IPS-18a (cell line): ENCODE measurements around the gene ZNF365.

ENCODE experiments used
- H3K27ac ChIP-seq: one replicate; pipeline ENCODE4 v1.5.1; 2013; ENCODE audit warnings: low read length
- H3K27me3 ChIP-seq: one replicate; pipeline ENCODE4 v1.6.1; 2013; ENCODE audit warnings: mild to moderate bottlenecking, low read length; ENCODE audit not compliant: control insufficient read depth, insufficient read depth
- H3K36me3 ChIP-seq: one replicate; pipeline ENCODE4 v1.6.1; 2013; ENCODE audit warnings: low read depth, low read length; ENCODE audit not compliant: control insufficient read depth
- H3K4me1 ChIP-seq: one replicate; pipeline ENCODE4 v1.6.1; 2013; ENCODE audit warnings: low read depth, low read length; ENCODE audit not compliant: control insufficient read depth
- H3K4me3 ChIP-seq: one replicate; pipeline ENCODE4 v1.5.1; 2013; ENCODE audit warnings: low read length
- H3K9ac ChIP-seq: one replicate; pipeline ENCODE4 v1.6.1; 2013; ENCODE audit warnings: mild to moderate bottlenecking, low read length, moderate library complexity
- H3K9me3 ChIP-seq: one replicate; pipeline ENCODE4 v1.6.1; 2013; ENCODE audit warnings: low read depth, low read length; ENCODE audit not compliant: control insufficient read depth

Gene ZNF365

DNA sequence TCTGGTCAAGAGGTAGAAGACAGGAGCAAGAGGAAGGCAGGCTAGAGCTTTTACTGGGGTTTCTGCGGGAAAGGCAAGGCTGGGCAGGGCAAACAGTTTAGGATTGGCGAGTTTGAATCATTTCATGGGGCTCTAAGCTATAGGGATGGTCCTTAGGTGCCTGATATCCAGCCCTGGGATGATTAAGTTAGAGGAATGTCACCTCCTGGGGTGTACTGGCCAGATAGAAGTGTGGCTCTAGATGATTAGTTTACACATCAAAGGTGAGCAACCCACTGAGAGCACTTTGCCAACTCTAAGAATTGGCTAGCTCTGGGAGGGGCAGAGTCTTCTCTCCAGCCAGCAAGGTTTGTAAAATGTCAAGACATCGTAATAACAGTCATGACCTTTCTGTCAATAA is 52.4 kb downstream of the ZNF365 start:
- Histone ChIP-seq H3K27me3 (peaks cover 54% of the 10 kb centered on the region), H3K4me3 (no peak overlapping the region), H3K27ac (no peak overlapping the region), H3K4me1 (no peaks in the 10 kb centered on the region), H3K9me3 (no peaks in the 10 kb centered on the region), H3K36me3 (no peaks in the 10 kb centered on the region), H3K9ac (no peak overlapping the region)

DNA sequence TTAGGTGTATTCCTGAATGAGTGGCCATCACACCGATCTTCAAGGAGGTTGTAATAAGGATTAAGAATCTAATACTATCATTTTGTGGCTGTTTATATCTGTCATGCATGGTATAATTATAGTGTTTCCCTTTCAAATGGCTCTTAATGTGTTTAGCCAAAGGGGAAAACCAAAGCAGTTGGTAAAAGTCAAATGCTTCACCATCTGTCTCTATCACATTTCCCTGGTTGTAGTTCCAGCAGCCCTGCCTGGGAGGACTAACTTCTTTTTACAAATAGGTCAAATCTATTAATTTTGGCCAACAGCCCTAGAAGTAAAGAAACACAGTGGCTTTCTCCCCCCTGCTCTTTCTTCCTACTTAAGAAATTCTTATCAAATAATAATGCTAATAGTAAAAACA is 56.7 kb downstream of the ZNF365 start:
- H3K36me3 ChIP-seq = no peaks in the 10 kb centered on the region
- no peak overlapping the region for H3K4me3 ChIP-seq
- H3K9me3 ChIP-seq = no peaks in the 10 kb centered on the region
- peaks cover 36% of the 10 kb centered on the region for H3K27me3 ChIP-seq
- H3K9ac ChIP-seq = no peak overlapping the region
- no peaks in the 10 kb centered on the region for H3K4me1 ChIP-seq
- no peak overlapping the region for H3K27ac ChIP-seq

DNA sequence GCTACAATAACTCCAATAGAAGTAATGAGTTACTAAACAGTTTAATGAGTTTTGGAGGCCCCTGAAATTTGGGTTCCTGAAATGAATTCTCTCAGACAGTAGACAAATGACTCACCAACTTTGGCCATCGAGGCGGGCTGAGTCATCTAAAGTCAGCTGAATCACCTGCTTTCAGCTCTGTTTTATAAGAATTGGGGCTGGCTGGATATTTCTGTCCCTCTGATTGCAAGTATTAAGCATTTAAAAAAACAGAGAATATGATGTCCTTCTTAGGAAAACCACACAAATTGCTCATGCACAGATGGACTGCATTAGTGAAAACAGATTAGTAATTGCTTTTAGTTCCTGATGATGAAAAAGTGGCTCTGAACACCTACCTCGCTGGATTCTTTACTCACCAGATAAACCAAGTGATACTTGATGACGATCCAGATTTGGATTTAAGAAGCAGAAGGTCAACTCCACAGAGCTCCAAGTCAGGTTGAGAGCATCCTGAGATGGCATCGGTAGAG is 59.1 kb downstream of the ZNF365 start:
- Histone ChIP-seq H3K9me3 (no peaks in the 10 kb centered on the region), H3K27ac (no peak overlapping the region), H3K4me1 (no peaks in the 10 kb centered on the region), H3K36me3 (no peaks in the 10 kb centered on the region), H3K27me3 (peaks cover 12% of the 10 kb centered on the region), H3K9ac (no peak overlapping the region), H3K4me3 (no peak overlapping the region)

DNA sequence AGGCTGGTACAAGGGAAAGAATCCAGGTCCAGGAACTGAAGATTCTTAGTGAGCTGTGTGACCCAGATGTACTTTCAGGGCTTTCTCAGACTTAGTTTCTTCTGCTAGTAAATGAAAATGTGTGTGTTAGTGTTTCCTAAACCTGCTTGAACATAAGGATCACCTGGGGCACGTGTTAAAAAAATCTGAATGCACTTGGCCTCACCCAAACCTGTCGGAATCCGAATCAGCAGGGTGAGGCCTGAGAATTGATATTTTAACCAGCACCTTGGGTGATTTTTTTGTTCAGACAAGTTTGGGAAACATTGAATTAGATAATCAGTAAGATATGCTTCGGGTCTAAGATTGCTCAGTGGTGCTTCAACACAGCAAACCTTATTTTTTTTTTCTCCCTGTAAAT is 59.7 kb downstream of the ZNF365 start:
- peaks cover 6% of the 10 kb centered on the region for H3K27me3 ChIP-seq
- H3K4me3 ChIP-seq = no peak overlapping the region
- H3K27ac ChIP-seq = no peak overlapping the region
- H3K9ac ChIP-seq = no peak overlapping the region
- H3K36me3 ChIP-seq = no peaks in the 10 kb centered on the region
- no peaks in the 10 kb centered on the region for H3K9me3 ChIP-seq
- H3K4me1 ChIP-seq = no peaks in the 10 kb centered on the region

DNA sequence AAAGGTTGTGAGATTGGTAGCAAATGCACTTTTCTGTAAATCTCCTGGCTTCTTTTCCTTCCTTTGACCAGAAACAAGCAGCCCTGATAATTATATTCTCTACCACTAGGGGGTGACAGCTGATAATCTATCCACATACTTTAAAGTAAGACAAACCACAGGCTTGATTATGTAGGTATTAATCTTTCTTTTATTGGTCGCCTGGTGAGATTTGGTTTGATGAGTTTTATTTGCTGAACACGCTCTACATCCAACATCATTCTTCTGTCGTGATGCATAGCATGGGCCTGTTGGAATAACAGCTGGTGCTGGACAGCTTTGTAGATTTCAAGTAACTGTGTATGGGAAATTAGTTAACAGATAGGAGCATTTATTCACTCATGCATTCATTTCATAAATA is 63.5 kb downstream of the ZNF365 start:
- no peaks in the 10 kb centered on the region for H3K4me1 ChIP-seq

DNA sequence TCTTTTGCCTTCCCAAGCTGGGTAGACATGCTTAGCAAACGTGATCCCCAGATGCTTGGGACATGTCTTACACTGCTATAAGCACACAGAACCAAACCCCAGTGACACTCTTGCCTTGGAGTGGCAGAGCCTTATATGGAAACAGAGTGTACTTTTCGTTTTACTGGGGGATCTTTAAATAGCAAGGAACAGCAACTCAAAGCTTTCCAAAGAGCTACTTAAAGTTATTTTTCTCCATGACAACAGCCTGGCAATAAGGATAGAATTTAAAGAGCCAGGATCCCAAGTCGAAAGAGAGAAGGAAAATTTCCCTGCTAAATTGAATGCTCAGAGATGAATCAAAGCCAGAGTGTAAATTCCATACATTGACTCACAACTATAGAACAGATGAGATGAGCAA is 67.8 kb downstream of the ZNF365 start:
- Histone ChIP-seq H3K4me1 (peaks cover 6% of the 10 kb centered on the region), H3K27ac (no peak overlapping the region), H3K36me3 (no peaks in the 10 kb centered on the region), H3K9me3 (no peaks in the 10 kb centered on the region), H3K9ac (no peak overlapping the region), H3K27me3 (no peaks in the 10 kb centered on the region), H3K4me3 (no peak overlapping the region)

More for the DNA sequence above, 63.5 kb downstream of the ZNF365 start:
- no peaks in the 10 kb centered on the region for H3K9me3 ChIP-seq
- H3K27ac ChIP-seq = no peak overlapping the region
- H3K9ac ChIP-seq = no peak overlapping the region
- H3K27me3 ChIP-seq = no peaks in the 10 kb centered on the region
- H3K36me3 ChIP-seq = no peaks in the 10 kb centered on the region
- H3K4me3 ChIP-seq = no peak overlapping the region

DNA sequence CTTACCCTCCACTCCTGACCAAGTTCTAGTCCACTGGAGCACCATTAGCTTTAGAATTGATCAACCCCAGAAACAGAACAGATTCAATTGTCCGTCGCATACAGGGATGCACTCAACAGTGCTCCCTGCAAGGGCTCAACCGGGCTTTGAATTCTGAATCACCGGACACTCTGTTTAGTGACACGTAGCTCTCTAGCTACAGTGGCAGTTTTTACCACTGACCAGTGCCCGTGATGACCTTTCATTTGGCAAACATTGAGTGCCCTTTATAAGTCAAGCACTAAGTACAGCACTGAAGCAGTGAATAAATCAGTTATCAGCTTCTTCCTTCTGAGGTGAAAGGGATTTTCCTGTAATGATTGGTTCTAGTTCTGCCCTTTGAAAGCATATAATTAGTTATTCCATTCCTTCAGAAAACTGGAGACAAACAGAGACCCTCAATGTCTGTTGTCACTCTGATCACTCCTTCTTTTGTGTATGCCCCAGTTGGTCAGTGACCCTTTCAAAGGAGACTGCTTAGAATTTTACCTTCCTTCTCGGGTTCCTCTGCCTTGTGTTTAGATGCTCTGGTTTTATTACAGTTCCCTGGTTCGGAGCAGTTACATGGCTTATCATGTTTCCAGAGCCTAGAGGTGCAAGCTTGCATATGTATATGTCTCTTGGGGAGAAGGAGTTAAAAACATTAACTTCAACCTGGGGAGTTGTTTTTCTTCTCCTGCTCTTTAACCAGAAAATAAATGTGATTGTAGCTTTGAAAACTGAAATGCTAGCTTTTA is 68.9 kb downstream of the ZNF365 start:
- no peak overlapping the region for H3K9ac ChIP-seq
- H3K9me3 ChIP-seq = no peaks in the 10 kb centered on the region
- peaks cover 6% of the 10 kb centered on the region for H3K4me1 ChIP-seq
- H3K27ac ChIP-seq = no peak overlapping the region
- H3K36me3 ChIP-seq = no peaks in the 10 kb centered on the region
- no peaks in the 10 kb centered on the region for H3K27me3 ChIP-seq
- no peak overlapping the region for H3K4me3 ChIP-seq

DNA sequence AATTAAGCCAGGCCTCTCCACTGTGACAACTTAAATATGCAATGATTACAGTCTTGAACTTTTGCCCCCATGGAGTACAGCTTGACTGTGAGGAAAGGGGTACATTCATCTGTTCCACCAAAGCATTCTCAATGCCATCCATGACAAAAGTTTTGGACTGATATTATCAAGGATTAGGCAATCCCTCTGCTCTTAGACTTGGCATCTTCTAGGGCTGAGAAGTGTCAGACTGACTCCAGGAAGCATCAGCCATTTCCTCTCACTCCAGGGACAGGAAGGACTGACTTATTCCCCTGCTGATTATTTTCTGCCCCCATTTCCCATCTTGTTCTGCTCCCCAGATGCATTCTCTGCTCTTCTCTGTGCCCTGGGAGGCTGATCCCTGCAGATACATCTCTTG is 69.7 kb downstream of the ZNF365 start:
- peaks cover 6% of the 10 kb centered on the region for H3K4me1 ChIP-seq
- no peak overlapping the region for H3K4me3 ChIP-seq
- no peaks in the 10 kb centered on the region for H3K9me3 ChIP-seq
- H3K36me3 ChIP-seq = no peaks in the 10 kb centered on the region
- H3K27ac ChIP-seq = no peak overlapping the region
- no peaks in the 10 kb centered on the region for H3K27me3 ChIP-seq
- no peak overlapping the region for H3K9ac ChIP-seq

DNA sequence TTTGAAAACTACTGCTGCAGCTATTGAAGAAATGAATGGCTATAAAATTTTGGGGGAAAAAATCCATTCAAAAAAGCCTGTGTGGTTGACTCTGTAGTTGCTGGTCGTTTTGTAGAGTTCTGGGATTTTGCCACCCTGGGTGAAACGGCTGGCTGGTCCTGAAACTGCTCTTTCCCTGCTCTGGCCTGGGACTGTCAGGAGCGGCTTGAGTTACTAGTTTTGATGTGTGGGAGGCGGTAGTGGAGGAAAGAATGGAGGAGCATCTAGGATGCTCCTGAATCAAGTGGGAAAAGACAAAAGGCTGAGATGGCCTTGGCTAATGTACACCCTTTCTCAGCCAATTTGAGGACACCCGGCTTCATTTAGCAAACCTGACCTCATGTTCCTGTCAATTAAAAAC is 72.5 kb downstream of the ZNF365 start:
- H3K27ac ChIP-seq = no peak overlapping the region

DNA sequence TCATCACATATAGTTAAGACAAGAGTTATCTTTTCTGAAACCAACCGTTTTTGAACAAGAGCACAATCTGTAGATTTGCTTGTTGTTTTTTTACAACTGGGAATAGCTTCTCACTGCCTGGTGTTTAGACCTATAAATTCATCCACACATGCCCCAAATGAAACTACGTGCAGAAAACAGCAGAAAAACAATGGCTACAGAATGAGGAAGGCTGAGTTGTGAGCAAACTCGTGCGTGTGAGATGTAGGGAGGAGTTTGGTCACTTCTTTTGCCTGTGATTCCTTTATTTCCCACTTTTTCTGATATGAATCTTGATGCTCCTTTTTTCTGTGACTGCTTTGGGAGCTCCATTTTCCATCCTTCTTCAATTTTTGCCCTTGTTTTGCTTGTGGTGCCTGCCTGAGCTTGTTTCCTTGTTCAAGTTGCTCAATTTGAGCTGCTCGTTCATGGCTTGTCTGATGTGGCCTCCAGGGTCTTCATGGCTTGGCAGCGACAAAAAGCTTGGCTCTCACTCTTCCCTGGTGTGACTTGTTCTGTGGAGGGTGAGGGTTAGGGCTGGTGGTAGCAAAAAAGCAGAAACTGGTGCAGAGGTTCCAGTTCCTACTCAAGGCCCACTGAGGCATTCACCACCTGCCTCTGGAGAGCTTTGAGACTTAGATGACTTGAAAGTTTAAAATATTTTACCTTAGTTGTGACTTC is 76.9 kb downstream of the ZNF365 start:
- Histone ChIP-seq H3K4me3 (no peak overlapping the region), H3K36me3 (no peaks in the 10 kb centered on the region), H3K9ac (no peak overlapping the region), H3K9me3 (no peaks in the 10 kb centered on the region), H3K4me1 (no peaks in the 10 kb centered on the region), H3K27me3 (no peaks in the 10 kb centered on the region), H3K27ac (no peak overlapping the region)

More for the DNA sequence above, 72.5 kb downstream of the ZNF365 start:
- Histone ChIP-seq H3K9me3 (no peaks in the 10 kb centered on the region), H3K4me3 (no peak overlapping the region), H3K36me3 (no peaks in the 10 kb centered on the region), H3K4me1 (peaks cover 6% of the 10 kb centered on the region), H3K27me3 (no peaks in the 10 kb centered on the region), H3K9ac (no peak overlapping the region)

DNA sequence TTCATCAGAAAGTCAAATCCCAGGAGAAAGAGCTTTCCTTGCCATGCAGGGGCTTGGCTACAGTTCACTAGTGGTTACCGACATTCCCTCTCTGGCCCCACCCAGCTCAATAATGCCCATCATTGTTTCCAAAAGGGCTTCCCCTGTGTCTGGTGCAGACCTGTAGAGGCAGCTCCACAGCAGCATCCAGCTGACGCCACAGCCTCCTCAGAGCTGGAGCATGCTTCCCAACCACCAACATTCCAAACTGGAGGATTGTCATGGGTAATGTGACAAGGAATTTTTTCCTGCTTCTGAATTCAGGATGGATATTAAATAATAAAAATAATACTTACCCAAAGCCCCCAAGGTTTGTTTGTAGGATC is 77.4 kb downstream of the ZNF365 start:
- Histone ChIP-seq H3K27ac (no peak overlapping the region), H3K4me3 (no peak overlapping the region), H3K36me3 (no peaks in the 10 kb centered on the region), H3K4me1 (no peaks in the 10 kb centered on the region), H3K9ac (no peak overlapping the region), H3K27me3 (no peaks in the 10 kb centered on the region), H3K9me3 (no peaks in the 10 kb centered on the region)
